ENCODE measurements around the gene MARK2.

- no peak for TF ChIP-seq CTCF (IDR thresholded peaks at IDR 0.05; ENCODE audit: low read length)
- no peak for TF ChIP-seq EZH2 (optimal IDR thresholded peaks at IDR 0.05; ENCODE audit: low read depth, low read length)
- TF ChIP-seq EZH2phosphoT487 (IDR thresholded peaks at IDR 0.05; ENCODE audit: low read length): no peak
Measured at GRCh38 chr11:63903884-63904283, 65.0 kb downstream of the MARK2 start.
